Skeletal muscle tissue (tissue), 4 donors: ENCODE measurements around the gene SBF2. TPM values are rescaled to one million over a fixed set of nuclear protein-coding genes. Genes with fewer than 3 reads are reported as not detected.

Experiments used
- H3K27ac ChIP-seq: one replicate; pipeline ENCODE4 v1.7.0; 2013; ENCODE audit warnings: mild to moderate bottlenecking, low read depth, low read length, inconsistent platforms
- H3K27me3 ChIP-seq, 3 donors: one replicate each; pipeline ENCODE4 v1.7.0; 2013; ENCODE audit warnings: low read length in 3 of 3; ENCODE audit not compliant: control insufficient read depth in 3 of 3, insufficient read depth in 3 of 3
- H3K36me3 ChIP-seq, 3 donors: one replicate each; pipeline ENCODE4 v1.7.0; 2013; ENCODE audit warnings: low read length in 3 of 3; ENCODE audit not compliant: control insufficient read depth in 3 of 3, insufficient read depth in 3 of 3
- H3K4me1 ChIP-seq, 3 donors: one replicate each; pipeline ENCODE4 v1.7.0; 2013; ENCODE audit warnings: low read length in 3 of 3, mild to moderate bottlenecking in 3 of 3; ENCODE audit not compliant: control insufficient read depth in 3 of 3, insufficient read depth in 3 of 3
- H3K4me3 ChIP-seq, 3 donors: one replicate each; pipeline ENCODE4 v1.7.0; 2013; ENCODE audit warnings: low read length in 3 of 3
- H3K9ac ChIP-seq, 3 donors: one replicate each; pipeline ENCODE4 v1.7.0; 2013; ENCODE audit warnings: low read length in 3 of 3, mild to moderate bottlenecking in 3 of 3, moderate library complexity in 2 of 3, low read depth in 1 of 3
- H3K9me3 ChIP-seq, 3 donors: one replicate each; pipeline ENCODE4 v1.7.0; 2013; ENCODE audit warnings: low read length in 3 of 3; ENCODE audit not compliant: control insufficient read depth in 3 of 3
- total RNA-seq: library from RNA; depleted of rRNA; stranded (reverse); fragments of >200 nt; gene quantifications from one replicate; pipeline ENCODE4 v1.2.3, GENCODE V29; 2014
- donor health status: Osteomylitis.

Gene SBF2
- total RNA-seq, 1 donor from 2014 or later, result 34.4 TPM

- H3K9ac ChIP-seq, result no peak overlapping the region
- no peaks in the 10 kb centered on the region for H3K4me1 ChIP-seq
- peaks cover 0 to 2% (median 0%) of the 10 kb centered on the region in 3 donors for H3K9me3 ChIP-seq
- no peaks in the 10 kb centered on the region for H3K27me3 ChIP-seq
- no peaks in the 10 kb centered on the region for H3K36me3 ChIP-seq
- H3K4me3 ChIP-seq, result no peak overlapping the region
- H3K27ac ChIP-seq, result no peak overlapping the region
Measured at GRCh38 chr11:10051868-10052586, 242.0 kb downstream of the SBF2 start.

- Histone ChIP-seq H3K4me3 (no peak overlapping the region), H3K4me1 (no peaks in the 10 kb centered on the region), H3K36me3 (no peaks in the 10 kb centered on the region), H3K9me3 (no peaks in the 10 kb centered on the region), H3K9ac (no peak overlapping the region), H3K27ac (no peak overlapping the region), H3K27me3 (no peaks in the 10 kb centered on the region)
Measured at GRCh38 chr11:10050561-10050960, 243.5 kb downstream of the SBF2 start.

- Histone ChIP-seq H3K4me3 (no peak overlapping the region), H3K27ac (no peak overlapping the region), H3K4me1 (no peaks in the 10 kb centered on the region), H3K9me3 (peaks cover 1 to 2% (median 2%) of the 10 kb centered on the region in 3 donors), H3K36me3 (no peaks in the 10 kb centered on the region), H3K27me3 (no peaks in the 10 kb centered on the region), H3K9ac (no peak overlapping the region)
Measured at GRCh38 chr11:10049756-10050155, 244.3 kb downstream of the SBF2 start.

- peaks cover 5 to 6% (median 6%) of the 10 kb centered on the region in 3 donors for H3K9me3 ChIP-seq
- no peaks in the 10 kb centered on the region for H3K27me3 ChIP-seq
- H3K4me1 ChIP-seq, result no peaks in the 10 kb centered on the region
- no peak overlapping the region for H3K27ac ChIP-seq
- no peaks in the 10 kb centered on the region for H3K36me3 ChIP-seq
- H3K4me3 ChIP-seq, result no peak overlapping the region
- no peak overlapping the region for H3K9ac ChIP-seq
Measured at GRCh38 chr11:10048350-10048749, 245.7 kb downstream of the SBF2 start.

- no peaks in the 10 kb centered on the region for H3K27me3 ChIP-seq
- H3K36me3 ChIP-seq, result peaks cover 0 to 5% (median 0%) of the 10 kb centered on the region in 3 donors
- no peaks in the 10 kb centered on the region for H3K4me1 ChIP-seq
- no peak overlapping the region for H3K4me3 ChIP-seq
- H3K9ac ChIP-seq, result no peak overlapping the region
- H3K9me3 ChIP-seq, result peaks cover 5 to 6% (median 6%) of the 10 kb centered on the region in 3 donors
- H3K27ac ChIP-seq, result no peak overlapping the region
Measured at GRCh38 chr11:10044618-10045017, 249.4 kb downstream of the SBF2 start.

GRCh38 chr11:10042699-10043098, 251.3 kb downstream of the SBF2 start:
- H3K9ac ChIP-seq, result no peak overlapping the region
- H3K36me3 ChIP-seq, result peaks cover 0 to 5% (median 0%) of the 10 kb centered on the region in 3 donors
- H3K27me3 ChIP-seq, result no peaks in the 10 kb centered on the region
- peaks cover 5 to 6% (median 6%) of the 10 kb centered on the region in 3 donors for H3K9me3 ChIP-seq
- H3K4me1 ChIP-seq, result no peaks in the 10 kb centered on the region
- no peak overlapping the region for H3K4me3 ChIP-seq
- no peak overlapping the region for H3K27ac ChIP-seq

- H3K27ac ChIP-seq, result no peak overlapping the region
- no peak overlapping the region for H3K9ac ChIP-seq
- H3K36me3 ChIP-seq, result peaks cover 0 to 5% (median 0%) of the 10 kb centered on the region in 3 donors
- H3K9me3 ChIP-seq, result peaks cover 5 to 6% (median 6%) of the 10 kb centered on the region in 3 donors
- no peaks in the 10 kb centered on the region for H3K4me1 ChIP-seq
- H3K27me3 ChIP-seq, result no peaks in the 10 kb centered on the region
- no peak overlapping the region for H3K4me3 ChIP-seq
Measured at GRCh38 chr11:10041748-10042446, 252.1 kb downstream of the SBF2 start.

- H3K4me1 ChIP-seq, result no peaks in the 10 kb centered on the region
- no peaks in the 10 kb centered on the region for H3K27me3 ChIP-seq
- peaks cover 5 to 6% (median 6%) of the 10 kb centered on the region in 3 donors for H3K9me3 ChIP-seq
- H3K36me3 ChIP-seq, result peaks cover 0 to 5% (median 0%) of the 10 kb centered on the region in 3 donors
- no peak overlapping the region for H3K9ac ChIP-seq
- H3K4me3 ChIP-seq, result no peak overlapping the region
- H3K27ac ChIP-seq, result no peak overlapping the region
Measured at GRCh38 chr11:10041332-10041731, 252.7 kb downstream of the SBF2 start.

- H3K36me3 ChIP-seq, result peaks cover 0 to 5% (median 0%) of the 10 kb centered on the region in 3 donors
- no peaks in the 10 kb centered on the region for H3K9me3 ChIP-seq
- no peaks in the 10 kb centered on the region for H3K4me1 ChIP-seq
- no peak overlapping the region for H3K4me3 ChIP-seq
- H3K27me3 ChIP-seq, result no peaks in the 10 kb centered on the region
- H3K9ac ChIP-seq, result no peak overlapping the region
- no peak overlapping the region for H3K27ac ChIP-seq
Measured at GRCh38 chr11:10038521-10039302, 255.3 kb downstream of the SBF2 start.
